ENCODE results near the gene TMA16. TPM values are rescaled to one million over a fixed set of nuclear protein-coding genes. Genes with fewer than 3 reads are reported as not detected.
A peak's percentile ranks its signal among the peaks of the same experiment; 100 is the strongest.
"Not testable (repeated sequence)": the region's sequence is repeated elsewhere in the genome, so short reads cannot be mapped to it uniquely, and the experiment has no call there.

TMA16 gene
- total RNA-seq, 2 donors from 2014 or later, result 14.6 to 20.6 TPM

DNA sequence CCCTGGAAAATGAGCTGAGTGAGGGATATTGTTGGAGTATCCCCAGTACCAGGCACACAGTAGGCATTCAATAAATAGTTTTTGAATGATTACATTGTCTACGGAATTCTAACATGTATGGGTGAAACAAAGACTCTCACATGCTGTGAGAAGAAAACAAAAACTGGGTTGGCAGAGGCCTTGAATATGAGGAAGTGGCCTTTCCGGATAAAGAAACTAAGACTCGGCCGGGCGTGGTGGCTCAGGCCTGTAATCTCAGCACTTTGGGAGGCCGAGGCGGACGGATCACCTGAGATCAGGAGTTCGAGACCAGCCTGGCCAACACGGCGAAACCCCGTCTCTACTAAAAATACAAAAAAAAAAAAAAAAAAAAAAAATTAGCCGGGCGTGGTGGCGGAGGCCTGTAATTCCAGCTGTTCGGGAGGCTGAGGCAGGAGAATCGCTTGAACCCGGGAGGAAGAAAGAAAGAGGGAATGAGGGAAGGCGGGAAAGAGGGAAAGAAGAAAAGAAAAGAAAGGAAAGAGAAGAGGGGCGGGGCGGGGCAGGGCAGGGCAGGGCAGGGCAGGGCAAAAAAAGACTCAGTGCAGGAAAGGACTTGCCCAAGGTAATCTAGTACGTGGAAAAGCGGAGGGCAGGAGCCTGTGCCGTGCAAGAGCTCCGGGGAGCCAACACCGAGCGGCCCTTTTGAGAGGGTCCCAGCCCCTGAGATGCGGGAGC, 689 bp upstream of the TMA16 start:
- ATAC-seq, result peak; percentile 54
- DNase-seq, result peak; percentile 31 to 58
- intact Hi-C loops (cut with DNase I, micrococcal nuclease), result no loop called here

GRCh38 chr4:163495900-163496299, 1.4 kb downstream of the TMA16 start:
- ATAC-seq (no peak), DNase-seq (no peak)
- intact Hi-C loops (cut with DNase I, micrococcal nuclease), result no loop called here

- ATAC-seq, result no peak
- DNase-seq, result no peak
- intact Hi-C loops (cut with DNase I, micrococcal nuclease), result no loop called here
These were observed 6.1 kb downstream of the TMA16 start for GRCh38 chr4:163500586-163500985.

DNA sequence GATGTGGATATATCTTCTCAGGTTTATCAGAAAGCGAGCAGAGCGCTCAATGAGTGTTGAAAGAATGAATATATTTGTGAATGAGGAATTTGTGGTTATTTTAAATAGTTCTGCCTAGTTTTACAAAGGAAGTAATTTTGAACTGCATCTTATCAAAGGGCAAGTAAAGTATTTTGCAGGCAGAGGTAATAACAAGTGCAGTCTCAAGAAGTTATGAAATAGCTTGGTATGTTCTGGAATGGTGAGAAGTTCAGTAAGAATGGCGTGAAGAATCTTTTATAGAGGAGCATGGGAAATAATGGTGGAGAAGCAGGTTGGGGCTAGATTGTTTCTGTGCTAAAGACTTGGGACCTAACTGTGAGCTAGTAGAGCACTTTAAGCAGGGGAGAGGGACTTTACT, 10.9 kb downstream of the TMA16 start:
- DNase-seq (no peak), ATAC-seq (no peak)
- intact Hi-C loops (cut with DNase I, micrococcal nuclease), result no loop called here

DNA sequence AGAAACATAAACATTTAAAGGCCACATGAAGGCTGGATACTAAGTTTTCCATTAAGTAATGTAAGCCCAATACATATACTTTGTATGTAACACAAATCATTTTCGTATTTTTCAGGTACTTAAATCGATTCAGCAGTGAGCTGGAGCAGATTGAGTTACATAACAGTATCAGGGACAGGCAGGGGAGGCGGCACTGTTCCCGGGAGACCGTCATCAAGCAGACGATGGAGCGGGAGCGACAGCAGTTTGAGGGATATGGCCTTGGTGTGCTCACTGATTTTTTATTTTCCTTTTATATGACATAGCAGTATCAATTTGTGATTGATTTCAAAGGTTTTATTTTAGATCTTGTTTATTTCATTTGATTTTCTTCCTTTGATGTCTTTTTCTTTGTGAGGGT, 20.7 kb downstream of the TMA16 start:
- intact Hi-C loops (cut with DNase I, micrococcal nuclease), result no loop called here
- no peak for DNase-seq
- no peak for ATAC-seq

GRCh38 chr4:163523791-163524365, 29.4 kb downstream of the TMA16 start:
- intact Hi-C loops (cut with DNase I, micrococcal nuclease), result no loop called here
- ATAC-seq, result no peak
- DNase-seq, result no peak

- intact Hi-C loops (cut with DNase I, micrococcal nuclease), result no loop called here
These were observed 31.5 kb downstream of the TMA16 start for GRCh38 chr4:163525982-163526381.

DNA sequence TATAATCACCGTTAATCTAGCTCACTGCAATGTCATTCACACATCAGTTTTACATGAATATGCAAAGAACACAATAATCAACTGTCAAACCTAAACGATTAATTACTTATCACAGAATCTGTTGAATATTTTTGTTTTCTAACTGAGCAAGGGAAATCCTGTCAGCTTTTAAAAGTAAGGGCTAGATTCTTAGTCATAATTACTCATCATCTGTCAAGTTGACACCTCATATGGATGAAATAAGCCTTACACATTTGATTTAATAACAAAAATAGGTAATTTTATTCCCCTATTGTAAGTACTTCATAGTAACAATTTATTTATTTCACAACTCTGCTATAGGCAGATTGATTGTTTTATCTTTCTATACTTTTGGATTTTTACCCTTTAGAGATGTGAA, 32.7 kb downstream of the TMA16 start:
- no peak for ATAC-seq
- intact Hi-C loops (cut with DNase I, micrococcal nuclease), result no loop called here

More at GRCh38 chr4:163525982-163526381, 31.5 kb downstream of the TMA16 start:
- DNase-seq (no peak), ATAC-seq (no peak)

DNA sequence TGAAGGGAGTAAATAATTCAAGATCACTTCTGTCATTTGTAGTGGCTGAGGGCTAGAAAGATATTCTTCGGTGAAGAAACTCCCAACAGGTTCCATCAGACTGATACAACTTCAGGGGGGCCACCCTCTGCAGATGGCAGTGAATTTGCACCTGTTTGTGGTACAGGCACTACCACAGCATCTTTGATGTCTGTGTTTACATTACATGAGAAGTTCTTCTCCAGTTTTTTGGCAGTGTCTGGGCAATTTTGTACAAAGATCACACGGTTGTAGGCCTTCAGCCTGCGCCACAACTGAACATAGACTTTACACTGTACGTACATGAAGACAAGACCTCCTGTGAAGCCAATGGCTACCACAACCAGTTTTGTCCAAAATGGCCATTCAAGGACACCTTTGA, 34.2 kb downstream of the TMA16 start:
- intact Hi-C loops (cut with DNase I, micrococcal nuclease), result no loop called here
- DNase-seq (no peak), ATAC-seq (no peak)

More for the DNA sequence above, 32.7 kb downstream of the TMA16 start:
- no peak for DNase-seq

DNA sequence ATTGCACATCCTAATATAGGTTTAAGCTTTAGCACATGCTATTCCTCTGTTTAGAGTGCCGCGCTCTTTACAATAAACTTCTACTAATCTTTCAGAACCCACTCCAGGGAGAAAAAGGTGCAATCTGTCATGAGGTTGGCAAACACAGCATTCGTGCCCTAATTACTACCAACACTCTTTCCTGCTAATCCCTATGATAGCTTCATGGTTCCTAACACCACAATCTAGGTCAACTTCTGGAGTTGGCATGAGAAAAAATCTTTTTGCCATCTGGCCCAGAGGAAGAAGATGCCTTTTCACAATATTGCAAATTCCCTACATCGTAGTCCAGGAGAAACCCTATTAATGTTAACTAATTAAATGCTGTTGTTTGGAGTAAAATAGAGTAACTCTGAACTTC, 39.6 kb downstream of the TMA16 start:
- DNase-seq (no peak), ATAC-seq (no peak)
- intact Hi-C loops (cut with DNase I, micrococcal nuclease), result no loop called here

GRCh38 chr4:163535657-163536056, 41.2 kb downstream of the TMA16 start:
- no peak for DNase-seq
- no peak for ATAC-seq
- intact Hi-C loops (cut with DNase I, micrococcal nuclease), result no loop called here

DNA sequence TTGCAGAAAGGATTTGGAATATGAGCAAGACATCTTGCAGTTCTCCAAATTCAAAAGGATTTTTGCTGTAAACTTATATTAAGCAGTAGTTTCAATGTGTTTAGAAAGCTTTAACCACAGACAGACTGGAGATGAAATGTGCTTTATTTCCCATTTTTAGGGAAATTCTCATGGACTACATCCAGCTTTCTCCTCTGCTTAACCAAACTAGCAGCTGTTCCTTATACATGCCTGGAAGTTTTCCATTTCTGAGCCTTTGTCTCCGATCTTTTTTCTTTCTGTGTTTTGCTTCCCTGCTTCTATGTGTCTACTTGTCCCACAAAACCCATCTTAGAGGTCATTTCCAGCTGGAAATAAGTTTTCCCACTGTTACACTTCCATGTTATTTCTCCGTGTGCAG, 41.6 kb downstream of the TMA16 start:
- DNase-seq (no peak), ATAC-seq (no peak)
- intact Hi-C loops (cut with DNase I, micrococcal nuclease), result no loop called here

GRCh38 chr4:163537114-163537513, 42.6 kb downstream of the TMA16 start:
- intact Hi-C loops (cut with DNase I, micrococcal nuclease), result no loop called here
- ATAC-seq, result no peak
- DNase-seq, result no peak

GRCh38 chr4:163538820-163539219, 44.3 kb downstream of the TMA16 start:
- DNase-seq; intact Hi-C loops (cut with DNase I, micrococcal nuclease); ATAC-seq: not testable (repeated sequence)

DNA sequence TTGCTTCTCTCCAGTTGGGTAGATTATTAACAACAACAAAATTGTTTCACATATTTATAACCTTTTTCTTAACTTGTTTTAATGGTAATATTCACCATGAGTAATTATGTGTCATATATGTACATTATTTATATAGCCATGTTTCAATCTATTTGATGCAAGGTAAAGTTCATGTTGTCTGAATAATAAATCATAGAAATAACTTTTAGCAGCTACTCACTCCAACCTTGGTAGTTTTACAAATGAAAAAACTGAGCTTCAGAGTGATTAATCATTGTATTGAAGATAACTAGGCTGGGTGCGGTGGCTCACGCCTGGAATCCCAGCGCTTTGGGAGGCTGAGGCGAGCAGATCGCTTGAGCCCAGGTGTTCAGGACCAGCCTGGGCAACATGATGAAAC, 46.0 kb downstream of the TMA16 start:
- ATAC-seq (no peak), DNase-seq (no peak)
- intact Hi-C loops (cut with DNase I, micrococcal nuclease), result loop anchor here in 1 of 2 donors (10.0 kb wide), 2 partner anchors 56 to 1046 kb away; no protein-coding TSS in a partner anchor

- ATAC-seq (no peak), DNase-seq (no peak)
- intact Hi-C loops (cut with DNase I, micrococcal nuclease), result loop anchor here in 1 of 2 donors (10.0 kb wide), 2 partner anchors 56 to 1046 kb away; no protein-coding TSS in a partner anchor
These were observed 46.5 kb downstream of the TMA16 start for GRCh38 chr4:163540977-163541376.

DNA sequence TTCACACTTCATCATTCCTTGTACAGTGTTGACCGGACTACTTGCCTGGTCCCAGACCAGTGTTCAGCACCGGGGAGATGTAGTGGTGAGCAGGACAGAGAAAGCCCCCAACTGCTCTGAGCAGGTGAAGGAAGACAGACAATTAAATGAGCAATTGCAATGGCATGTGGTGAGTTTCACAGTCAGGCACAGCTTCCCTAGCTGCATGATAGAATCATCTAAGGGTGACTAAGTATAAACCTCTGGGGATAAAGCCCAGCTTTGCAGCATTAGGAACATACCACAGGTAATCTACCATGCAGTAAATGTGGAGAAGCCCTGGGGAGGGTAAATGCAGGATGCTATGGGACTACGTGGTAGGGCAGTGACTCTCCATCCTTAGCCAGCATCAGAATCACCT, 47.8 kb downstream of the TMA16 start:
- intact Hi-C loops (cut with DNase I, micrococcal nuclease), result loop anchor here in 1 of 2 donors (10.0 kb wide), 2 partner anchors 57 to 1047 kb away; no protein-coding TSS in a partner anchor
- ATAC-seq, result no peak
- DNase-seq, result no peak

DNA sequence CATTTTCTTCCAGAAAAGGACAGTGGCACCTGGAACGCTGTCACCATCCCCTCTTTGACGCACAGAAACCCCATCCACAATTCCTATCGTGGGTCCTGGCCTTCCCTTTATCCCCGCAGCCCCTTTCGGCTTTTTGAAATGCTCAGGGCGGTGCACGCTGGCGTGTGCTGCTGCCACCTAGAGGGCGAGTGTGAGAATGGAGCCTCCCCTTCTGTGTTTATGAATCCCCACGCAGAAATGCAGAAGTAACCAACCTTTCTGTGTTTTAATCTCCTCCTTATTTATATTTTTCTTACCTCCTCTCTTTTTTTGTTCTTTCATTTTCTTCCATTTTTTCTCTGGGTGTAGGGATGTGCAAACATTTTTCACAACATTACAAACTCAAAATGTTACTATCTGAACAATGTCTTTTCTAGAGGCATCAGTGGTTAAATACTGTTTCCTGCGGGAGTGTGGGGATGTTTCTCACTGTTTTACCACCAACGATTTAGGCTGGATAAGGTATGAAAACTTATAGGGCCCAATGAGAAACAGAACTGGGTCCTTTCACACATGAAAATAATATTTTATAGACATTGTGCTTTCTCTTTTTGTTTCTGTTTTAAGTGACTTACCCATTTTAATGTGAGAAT, 50.0 kb downstream of the TMA16 start:
- DNase-seq (peak in 1 of 2 donors; percentile 70), ATAC-seq (peak; percentile 79)
- intact Hi-C loops (cut with DNase I, micrococcal nuclease), result loop anchor here in 1 of 2 donors (10.0 kb wide), 2 partner anchors 60 to 1050 kb away; no protein-coding TSS in a partner anchor

GRCh38 chr4:163548481-163549243, 54.2 kb downstream of the TMA16 start:
- peak; percentile 73 for ATAC-seq
- no peak for DNase-seq
- intact Hi-C loops (cut with DNase I, micrococcal nuclease), result loop anchor here in 1 of 2 donors (10.0 kb wide), 2 partner anchors 64 to 1054 kb away; no protein-coding TSS in a partner anchor

Data from left colon (tissue), 2 donors.